Loucy (cell line): Measurements from ENCODE around the gene MACROD2.

ENCODE experiments used
- EZH2phosphoT487 ChIP-seq: fragments of 200-600 bp; IDR thresholded peaks from 2 replicates; pipeline ENCODE4 v1.6.1; 2018; ENCODE audit warnings: antibody characterized with exemption, mild to moderate bottlenecking, moderate library complexity, borderline replicate concordance
- TF ChIP-seq, protein P1 (sequence below): fragments of 200-600 bp; sonication (generic); conservative IDR thresholded peaks from 2 replicates; pipeline ENCODE4 v1.5.1; 2014; ENCODE audit warnings: mild to moderate bottlenecking, antibody characterized with exemption, low read length

DNA sequence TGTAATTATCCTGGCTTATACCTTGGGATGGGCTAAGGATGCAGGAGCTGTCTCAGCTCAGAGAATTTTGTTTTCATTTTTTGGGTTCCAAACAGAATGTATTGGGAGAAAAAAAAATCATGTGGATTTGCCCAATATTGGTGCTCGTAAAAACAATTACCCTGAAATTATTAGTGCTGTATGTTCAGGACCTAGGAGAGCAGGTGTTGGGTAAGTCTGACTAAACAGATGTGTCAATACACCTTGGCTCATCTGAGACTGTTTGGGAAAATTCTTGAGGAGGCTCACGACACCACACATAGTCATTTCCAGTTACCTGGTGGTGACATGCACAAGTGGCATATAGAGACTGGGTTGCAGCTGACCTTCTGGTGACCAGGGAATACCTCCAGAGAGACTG is 1144.2 kb downstream of the MACROD2 start:
- TF ChIP-seq, protein P1, sequence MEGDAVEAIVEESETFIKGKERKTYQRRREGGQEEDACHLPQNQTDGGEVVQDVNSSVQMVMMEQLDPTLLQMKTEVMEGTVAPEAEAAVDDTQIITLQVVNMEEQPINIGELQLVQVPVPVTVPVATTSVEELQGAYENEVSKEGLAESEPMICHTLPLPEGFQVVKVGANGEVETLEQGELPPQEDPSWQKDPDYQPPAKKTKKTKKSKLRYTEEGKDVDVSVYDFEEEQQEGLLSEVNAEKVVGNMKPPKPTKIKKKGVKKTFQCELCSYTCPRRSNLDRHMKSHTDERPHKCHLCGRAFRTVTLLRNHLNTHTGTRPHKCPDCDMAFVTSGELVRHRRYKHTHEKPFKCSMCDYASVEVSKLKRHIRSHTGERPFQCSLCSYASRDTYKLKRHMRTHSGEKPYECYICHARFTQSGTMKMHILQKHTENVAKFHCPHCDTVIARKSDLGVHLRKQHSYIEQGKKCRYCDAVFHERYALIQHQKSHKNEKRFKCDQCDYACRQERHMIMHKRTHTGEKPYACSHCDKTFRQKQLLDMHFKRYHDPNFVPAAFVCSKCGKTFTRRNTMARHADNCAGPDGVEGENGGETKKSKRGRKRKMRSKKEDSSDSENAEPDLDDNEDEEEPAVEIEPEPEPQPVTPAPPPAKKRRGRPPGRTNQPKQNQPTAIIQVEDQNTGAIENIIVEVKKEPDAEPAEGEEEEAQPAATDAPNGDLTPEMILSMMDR: no peak
- TF ChIP-seq EZH2phosphoT487: no peak
